ENCODE results near the gene ME3.

- no peak for TF ChIP-seq CTCF (IDR thresholded peaks at IDR 0.05 in 2 of 3, conservative IDR thresholded peaks at IDR 0.05 in 1 of 3; ENCODE audit: borderline replicate concordance in 1 of 3, insufficient read depth in 1 of 3, low read depth in 2 of 3, low read length in 2 of 3)
- no peak for TF ChIP-seq RAD21 (IDR thresholded peaks at IDR 0.05; ENCODE audit: low read depth)
- TF ChIP-seq ELF1 (IDR thresholded peaks at IDR 0.05; ENCODE audit: borderline replicate concordance, low read depth): no peak
- TF ChIP-seq POLR2A (IDR thresholded peaks at IDR 0.05; ENCODE audit: borderline replicate concordance, extremely low read depth, insufficient read depth, insufficient read length): no peak
- TF ChIP-seq POLR2AphosphoS5 (IDR thresholded peaks at IDR 0.05; ENCODE audit: low read depth, low read length): no peak
- no peak for TF ChIP-seq EZH2 (IDR thresholded peaks at IDR 0.05)
- no peak for TF ChIP-seq CEBPB (IDR thresholded peaks at IDR 0.05; ENCODE audit: low read depth)
- no peak for TF ChIP-seq SP1 (IDR thresholded peaks at IDR 0.05; ENCODE audit: low read depth)
- no peak for TF ChIP-seq MAX (IDR thresholded peaks at IDR 0.05)
- no peak for TF ChIP-seq ZBTB33 (IDR thresholded peaks at IDR 0.05; ENCODE audit: extremely low read depth, insufficient replicate concordance, low read length)
These were observed 77.7 kb downstream of the ME3 start for GRCh38 chr11:86594746-86595145.

Measured in HCT116 (cell line).